Spleen (tissue), 11 donors: Measurements from ENCODE around the gene ZDHHC21. TPM values are rescaled to one million over a fixed set of nuclear protein-coding genes. Genes with fewer than 3 reads are reported as not detected.

Source experiments
- DNase-seq: peaks from one replicate; pipeline ENCODE4 v3.0.0-alpha.2; 2020
- H3K27ac ChIP-seq, 8 donors: fragments of 200-600 bp; sonication (generic) in 7 of 8; 1 replicate in 4 of 8; 2 replicates in 4 of 8; pipeline versions ENCODE4 v1.5.0 to v1.8.0; 2016 to 2021; ENCODE audit warnings: inconsistent platforms in 4 of 8, mild to moderate bottlenecking in 4 of 8, moderate library complexity in 1 of 8
- H3K27me3 ChIP-seq, 7 donors: fragments of 200-600 bp; sonication (generic) in 6 of 7; replicated peaks in 1 of 7; 1 replicate in 4 of 7; 2 replicates in 3 of 7; pipeline versions ENCODE4 v1.5.0 to v1.8.0; 2016 to 2021; ENCODE audit warnings: inconsistent platforms in 3 of 7, mild to moderate bottlenecking in 1 of 7
- H3K36me3 ChIP-seq, 6 donors: fragments of 200-600 bp; sonication (generic) in 5 of 6; 1 replicate in 4 of 6; 2 replicates in 2 of 6; pipeline versions ENCODE4 v1.5.0 to v1.8.0; 2016 to 2021; ENCODE audit warnings: inconsistent platforms in 2 of 6
- H3K4me1 ChIP-seq, 6 donors: fragments of 200-600 bp; sonication (generic) in 5 of 6; 1 replicate in 3 of 6; 2 replicates in 3 of 6; pipeline versions ENCODE4 v1.5.0 to v1.8.0; 2016 to 2021; ENCODE audit warnings: inconsistent platforms in 3 of 6
- H3K4me3 ChIP-seq, 8 donors: fragments of 200-600 bp; sonication (generic) in 7 of 8; 1 replicate in 4 of 8; 2 replicates in 4 of 8; pipeline versions ENCODE4 v1.5.0 to v1.8.0; 2016 to 2021; ENCODE audit warnings: inconsistent platforms in 4 of 8, mild to moderate bottlenecking in 4 of 8, moderate library complexity in 2 of 8
- H3K9me3 ChIP-seq, 8 donors: fragments of 200-600 bp; sonication (generic) in 7 of 8; 1 replicate in 4 of 8; 2 replicates in 4 of 8; pipeline versions ENCODE4 v1.5.0 to v1.8.0; 2016 to 2021; ENCODE audit warnings: inconsistent platforms in 4 of 8
- POLR2A ChIP-seq, 3 donors: fragments of 450-650 bp; IDR thresholded peaks; one replicate each; pipeline ENCODE4 v1.5.1; 2017; ENCODE audit warnings: antibody characterized with exemption in 3 of 3, mild to moderate bottlenecking in 1 of 3
- POLR2AphosphoS5 ChIP-seq, 3 donors: sonication (generic); formaldehyde crosslinking; IDR thresholded peaks; one replicate each; pipeline ENCODE4 v1.5.1; 2017; ENCODE audit warnings: antibody characterized with exemption in 3 of 3
- WGBS, 5 donors: extraction: QIAGEN DNeasy Blood & Tissue Kit in 3 of 5; methylation state at CpG; one replicate each; pipeline versions ENCODE4 v1.1.5 to v1.1.7; 2013 to 2018; 5-methylcytosine and 5-hydroxymethylcytosine counted together
- intact Hi-C: fragments of 100-400 bp; cut with DNase I; formaldehyde crosslinking; loops from one replicate; pipeline ENCODE4 v1.15.0; 2023; ENCODE audit warnings: low total_unique reads
- polyA plus RNA-seq, 3 donors: library from polyadenylated mRNA; stranded (reverse); fragments of 200-250 nt; gene quantifications; one replicate each; pipeline ENCODE4 v1.2.1, GENCODE V29; 2013
- total RNA-seq, 7 donors: library from RNA; depleted of rRNA in 3 of 7; stranded (reverse); fragments of >200 nt in 3 of 7; fragmentation: NEBNext Ultra II Directional in 4 of 7; extraction: Animal tissue kit (Norgen Biotek cat#: 25700) in 4 of 7; gene quantifications; one replicate each; pipeline versions ENCODE4 v1.1.0 to v1.2.1, GENCODE V29; 2016 to 2021
- TF ChIP-seq, protein P1 (sequence below), 11 experiments: fragments of 200-600 bp in 7 of 11; fragments of 450-650 bp in 4 of 11; sonication (generic) in 4 of 11; IDR thresholded peaks in 8 of 11; conservative IDR thresholded peaks in 3 of 11; 1 replicate in 7 of 11; 2 replicates in 4 of 11; pipeline versions ENCODE4 v1.4.0 to v1.8.0; 2016 to 2021; ENCODE audit warnings: antibody characterized with exemption in 11 of 11, inconsistent platforms in 4 of 11, mild to moderate bottlenecking in 1 of 11
- donor health status: healthy with polysubstance abuse.
- donor health status: DM: no; HTN: no; CAD: no; lungs with moderate emphysema.
- donor health status: DM: no; HTN: no; CAD: no.
- donor health status: Bipolar disorder and iron deficiency.
- donor health status: healthy.
- donor health status: DM: no; HTN: no; CAD: no.
- donor health status: DM: yes; HTN: yes; CAD: no.

The ZDHHC21 gene
- total and polyA plus RNA-seq, 10 donors: 4.9 to 30.7 (median 18.5) TPM

DNA sequence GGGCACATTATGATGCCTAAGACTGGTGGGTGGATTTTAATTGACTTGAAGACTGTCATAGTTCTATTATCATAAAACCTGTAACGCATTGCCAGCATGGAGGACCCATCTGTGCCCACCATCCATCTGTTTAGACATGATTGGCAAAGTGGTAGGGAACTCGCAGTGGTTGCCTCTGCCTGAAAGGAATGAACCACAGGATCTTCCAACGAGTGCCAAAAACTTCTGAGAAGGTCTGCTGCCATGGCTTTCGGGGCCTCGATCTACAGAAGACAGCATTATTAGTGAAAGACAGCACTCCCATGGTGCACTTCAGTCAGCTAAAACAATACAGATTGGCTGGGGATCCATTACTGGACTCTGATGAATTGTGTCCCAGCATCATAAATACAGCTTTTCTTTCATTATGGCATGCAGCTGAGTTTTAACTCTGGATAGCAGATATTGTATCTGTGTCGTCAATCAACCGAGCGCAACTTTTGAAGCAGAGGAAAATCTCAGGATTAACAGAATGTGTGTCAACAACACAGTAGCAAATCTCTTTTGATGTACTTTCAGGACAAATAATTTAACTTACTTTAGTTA lies 74.3 kb downstream of the ZDHHC21 start:
- Histone ChIP-seq H3K27me3 (no peaks in the 10 kb centered on the region), H3K9me3 (no peaks in the 10 kb centered on the region), H3K36me3 (peaks cover 0 to 25% (median 8%) of the 10 kb centered on the region in 6 donors), H3K27ac (no peak overlapping the region), H3K4me1 (no peaks in the 10 kb centered on the region), H3K4me3 (no peak overlapping the region)
- intact Hi-C loops: loop anchor here (2.0 to 10.0 kb wide), 2 partner anchors 150 to 516 kb away; no protein-coding TSS in a partner anchor
- no peak for DNase-seq
- WGBS, 5 donors: 95 to 98% (median 96%) methylated on average over 8 of the region's 8 CpGs
- TF ChIP-seq, protein P1, sequence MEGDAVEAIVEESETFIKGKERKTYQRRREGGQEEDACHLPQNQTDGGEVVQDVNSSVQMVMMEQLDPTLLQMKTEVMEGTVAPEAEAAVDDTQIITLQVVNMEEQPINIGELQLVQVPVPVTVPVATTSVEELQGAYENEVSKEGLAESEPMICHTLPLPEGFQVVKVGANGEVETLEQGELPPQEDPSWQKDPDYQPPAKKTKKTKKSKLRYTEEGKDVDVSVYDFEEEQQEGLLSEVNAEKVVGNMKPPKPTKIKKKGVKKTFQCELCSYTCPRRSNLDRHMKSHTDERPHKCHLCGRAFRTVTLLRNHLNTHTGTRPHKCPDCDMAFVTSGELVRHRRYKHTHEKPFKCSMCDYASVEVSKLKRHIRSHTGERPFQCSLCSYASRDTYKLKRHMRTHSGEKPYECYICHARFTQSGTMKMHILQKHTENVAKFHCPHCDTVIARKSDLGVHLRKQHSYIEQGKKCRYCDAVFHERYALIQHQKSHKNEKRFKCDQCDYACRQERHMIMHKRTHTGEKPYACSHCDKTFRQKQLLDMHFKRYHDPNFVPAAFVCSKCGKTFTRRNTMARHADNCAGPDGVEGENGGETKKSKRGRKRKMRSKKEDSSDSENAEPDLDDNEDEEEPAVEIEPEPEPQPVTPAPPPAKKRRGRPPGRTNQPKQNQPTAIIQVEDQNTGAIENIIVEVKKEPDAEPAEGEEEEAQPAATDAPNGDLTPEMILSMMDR (IDR thresholded peaks at IDR 0.05 in 8 of 11, conservative IDR thresholded peaks at IDR 0.05 in 3 of 11): no peak
- no peak for TF ChIP-seq POLR2A (IDR thresholded peaks at IDR 0.05)
- TF ChIP-seq POLR2AphosphoS5 (IDR thresholded peaks at IDR 0.05): no peak

DNA sequence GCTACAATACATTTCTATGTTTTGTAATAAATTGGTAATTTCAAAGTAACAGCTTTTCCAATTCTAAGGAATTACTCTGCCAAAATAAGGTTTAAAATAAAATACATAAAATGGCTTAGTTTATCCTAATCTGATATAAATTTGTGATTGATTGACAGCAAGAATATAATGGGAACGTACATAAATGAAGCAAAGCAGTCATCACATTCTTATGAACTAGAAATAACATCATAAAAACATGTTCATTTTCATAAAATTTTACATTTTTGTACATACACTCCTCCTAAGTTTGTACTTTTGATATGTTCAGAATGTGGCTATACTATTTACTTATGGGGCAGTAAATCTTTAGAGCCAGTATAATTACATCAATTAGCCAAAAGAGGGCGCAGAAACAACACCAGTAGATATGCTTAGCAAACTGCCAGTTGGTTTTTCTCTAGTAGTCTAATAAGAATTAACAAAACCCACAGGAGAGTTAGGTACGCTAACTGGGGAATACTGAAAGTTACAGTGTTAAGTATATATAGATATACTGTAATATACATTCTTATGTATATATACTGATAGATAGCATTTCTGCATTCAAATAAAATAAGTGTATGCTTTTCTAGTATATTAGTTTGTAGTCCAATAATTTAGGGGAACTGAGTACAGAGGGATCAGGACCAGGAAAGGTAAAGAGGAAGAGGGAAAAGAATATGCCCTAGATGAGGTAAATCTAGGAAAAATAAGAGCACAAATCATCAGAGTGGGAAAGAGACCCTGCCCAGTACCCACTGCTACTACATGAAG lies 76.8 kb downstream of the ZDHHC21 start:
- WGBS, 5 donors: 55 to 64% (median 60%) methylated on average over 3 of the region's 3 CpGs
- Histone ChIP-seq H3K27ac (no peak overlapping the region), H3K4me3 (no peak overlapping the region), H3K4me1 (no peaks in the 10 kb centered on the region), H3K9me3 (no peaks in the 10 kb centered on the region), H3K27me3 (no peaks in the 10 kb centered on the region), H3K36me3 (peaks cover 0 to 21% (median 8%) of the 10 kb centered on the region in 6 donors)
- DNase-seq: no peak
- intact Hi-C loops: loop anchor here (10.0 kb wide), 1 partner anchor 518 kb away; no protein-coding TSS in a partner anchor
- TF ChIP-seq, protein P1 (IDR thresholded peaks at IDR 0.05 in 8 of 11, conservative IDR thresholded peaks at IDR 0.05 in 3 of 11): peak in 10 of 11 experiments; percentile 20 to 65 (median 56)
- TF ChIP-seq POLR2A (IDR thresholded peaks at IDR 0.05): no peak

DNA sequence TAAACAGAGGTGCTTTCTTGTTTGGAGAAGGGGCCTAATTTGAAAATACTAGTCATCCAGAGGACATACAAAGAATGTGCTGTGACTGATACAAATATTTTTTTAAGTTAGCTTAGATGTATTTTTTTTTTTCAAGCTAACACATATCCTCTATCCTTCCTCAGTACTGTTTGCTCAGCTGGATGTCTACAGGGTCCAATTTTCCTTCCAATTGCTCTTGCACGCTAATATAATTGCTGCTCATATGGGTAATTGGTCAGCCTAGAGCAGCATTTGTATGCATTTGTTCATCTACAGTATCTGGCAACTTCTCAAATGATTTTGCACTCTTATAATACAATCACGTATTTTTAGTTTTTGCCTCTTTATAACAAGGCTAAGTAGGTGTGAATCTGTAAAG lies 84.7 kb downstream of the ZDHHC21 start:
- H3K9me3 ChIP-seq: no peaks in the 10 kb centered on the region
- peaks cover 0 to 4% (median 0%) of the 10 kb centered on the region in 6 donors for H3K36me3 ChIP-seq
- H3K27ac ChIP-seq: no peak overlapping the region
- WGBS, 5 donors: 93 to 99% (median 95%) methylated on average over 2 of the region's 2 CpGs
- H3K4me3 ChIP-seq: no peak overlapping the region
- intact Hi-C loops: no loop called here
- TF ChIP-seq, protein P1 (IDR thresholded peaks at IDR 0.05 in 8 of 11, conservative IDR thresholded peaks at IDR 0.05 in 3 of 11): no peak
- TF ChIP-seq POLR2A (IDR thresholded peaks at IDR 0.05): no peak
- no peak for TF ChIP-seq POLR2AphosphoS5 (IDR thresholded peaks at IDR 0.05)
- no peaks in the 10 kb centered on the region for H3K27me3 ChIP-seq
- DNase-seq: no peak
- no peaks in the 10 kb centered on the region for H3K4me1 ChIP-seq

DNA sequence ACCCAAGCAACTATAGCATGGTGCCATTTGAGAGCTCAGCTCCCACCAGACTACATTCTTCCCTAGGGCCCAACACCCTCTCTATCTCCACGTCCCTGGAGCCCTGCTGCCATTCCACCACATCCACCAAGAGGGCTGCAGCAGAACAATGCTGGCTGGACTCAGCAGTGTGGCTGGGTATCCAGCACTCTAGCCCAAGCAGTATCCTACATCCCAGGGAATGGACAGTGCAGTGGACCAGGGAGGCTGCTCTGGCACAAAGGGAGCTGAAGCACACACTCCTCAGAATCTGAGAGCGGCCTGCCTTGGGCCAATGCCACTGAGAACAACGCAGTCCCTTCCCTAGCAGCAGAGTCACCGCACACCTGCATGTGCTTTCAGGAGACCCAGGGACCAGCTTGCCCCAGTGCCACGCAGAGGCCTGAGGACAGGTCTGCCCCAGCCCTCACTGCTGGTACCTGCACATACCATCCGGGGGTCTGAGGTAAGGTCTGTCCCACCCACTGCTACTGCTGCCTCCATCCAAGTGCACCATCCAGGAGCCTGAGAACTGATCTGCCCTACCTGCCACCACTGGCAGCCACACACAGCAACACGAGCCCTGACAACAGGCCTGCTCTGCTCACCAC lies 95.9 kb downstream of the ZDHHC21 start:
- WGBS, 5 donors: 93 to 100% (median 96%) methylated on average over 6 to 7 of the region's 7 CpGs
- intact Hi-C loops: no loop called here
- Histone ChIP-seq H3K9me3 (peaks cover 0 to 39% (median 25%) of the 10 kb centered on the region in 8 donors), H3K36me3 (peaks cover 0 to 21% (median 8%) of the 10 kb centered on the region in 6 donors), H3K27ac (no peak overlapping the region), H3K27me3 (no peaks in the 10 kb centered on the region), H3K4me1 (no peaks in the 10 kb centered on the region), H3K4me3 (no peak overlapping the region)
- TF ChIP-seq, protein P1 (IDR thresholded peaks at IDR 0.05 in 8 of 11, conservative IDR thresholded peaks at IDR 0.05 in 3 of 11): no peak
- TF ChIP-seq POLR2AphosphoS5 (IDR thresholded peaks at IDR 0.05) (no peak), POLR2A (IDR thresholded peaks at IDR 0.05) (no peak)
- DNase-seq: no peak
